Testis (tissue), 3 donors: ENCODE measurements around the gene KCP. TPM values are rescaled to one million over a fixed set of nuclear protein-coding genes. Genes with fewer than 3 reads are reported as not detected.

ENCODE experiments used
- DNase-seq: peaks from one replicate; pipeline ENCODE4 v3.0.0-alpha.2; 2019
- H3K27ac ChIP-seq, 2 donors: fragments of 200-600 bp; sonication (generic); one replicate each; pipeline ENCODE4 v1.5.1; 2019
- H3K27me3 ChIP-seq: fragments of 200-600 bp; sonication (generic); one replicate; pipeline ENCODE4 v1.5.1; 2019
- H3K36me3 ChIP-seq: fragments of 200-600 bp; sonication (generic); one replicate; pipeline ENCODE4 v1.5.1; 2017; ENCODE audit warnings: low read depth; ENCODE audit errors: missing control alignments
- H3K4me1 ChIP-seq: fragments of 200-600 bp; sonication (generic); one replicate; pipeline ENCODE4 v1.5.1; 2019
- H3K4me3 ChIP-seq, 2 donors: fragments of 200-600 bp; sonication (generic); one replicate each; pipeline ENCODE4 v1.5.1; 2017 to 2019
- H3K9me3 ChIP-seq: fragments of 200-600 bp; sonication (generic); one replicate; pipeline ENCODE4 v1.5.1; 2017
- CTCF ChIP-seq, 3 experiments: fragments of 450-650 bp in 2 of 3; fragments of 200-600 bp in 1 of 3; sonication (generic) in 1 of 3; IDR thresholded peaks; one replicate each; pipeline ENCODE4 v1.5.1; 2016 to 2019; ENCODE audit warnings: antibody characterized with exemption in 3 of 3, mild to moderate bottlenecking in 2 of 3, moderate library complexity in 1 of 3
- POLR2A ChIP-seq: fragments of 450-650 bp; IDR thresholded peaks from one replicate; pipeline ENCODE4 v1.6.1; 2017; ENCODE audit warnings: antibody characterized with exemption, mild to moderate bottlenecking, moderate library complexity
- WGBS, 2 donors: methylation state at CpG; one replicate each; pipeline ENCODE4 v1.1.5; 2018; 5-methylcytosine and 5-hydroxymethylcytosine counted together
- intact Hi-C: fragments of 100-400 bp; cut with DNase I; formaldehyde crosslinking; loops from one replicate; pipeline ENCODE4 v1.15.1; 2023; ENCODE audit warnings: low total_unique reads
- polyA plus RNA-seq: library from polyadenylated mRNA; stranded (reverse); fragments of 350-450 nt; fragmentation: Illumina TruSeq; extraction: RNeasy Lipid Tissue Mini Kit (QIAGEN cat#74804); gene quantifications from one replicate; pipeline ENCODE4 v1.2.3, GENCODE V29; 2014; ENCODE audit warnings: low read depth, low replicate concordance; ENCODE audit not compliant: insufficient read depth
- total RNA-seq, 2 donors: library from RNA; depleted of rRNA; stranded (reverse); fragments of >200 nt; gene quantifications; one replicate each; pipeline ENCODE4 v1.2.3, GENCODE V29; 2016

The KCP gene
- total and polyA plus RNA-seq, 3 donors from 2014 or later: 0.68 to 1.4 (median 1.2) TPM

- Histone ChIP-seq H3K4me1 (peaks cover 15% of the 10 kb centered on the region), H3K9me3 (no peaks in the 10 kb centered on the region), H3K27ac (no peak overlapping the region), H3K4me3 (no peak overlapping the region), H3K36me3 (no peaks in the 10 kb centered on the region), H3K27me3 (no peaks in the 10 kb centered on the region)
- DNase-seq: no peak
- TF ChIP-seq POLR2A (no peak), CTCF (IDR thresholded peaks at IDR 0.05) (no peak)
- 88 to 89% methylated on average over 6 to 17 of the region's 17 CpGs for WGBS, 2 donors
- intact Hi-C loops: no loop called here
These were observed 54.3 kb downstream of the KCP start for GRCh38 chr7:128856001-128856718.

GRCh38 chr7:128855559-128855958 is 55.0 kb downstream of the KCP start:
- intact Hi-C loops: no loop called here
- Histone ChIP-seq H3K4me3 (no peak overlapping the region), H3K27ac (no peak overlapping the region), H3K9me3 (no peaks in the 10 kb centered on the region), H3K36me3 (no peaks in the 10 kb centered on the region), H3K4me1 (peaks cover 15% of the 10 kb centered on the region), H3K27me3 (no peaks in the 10 kb centered on the region)
- 83 to 93% methylated on average over 3 of the region's 3 CpGs for WGBS, 2 donors
- no peak for DNase-seq
- TF ChIP-seq POLR2A (no peak), CTCF (IDR thresholded peaks at IDR 0.05) (no peak)

- H3K36me3 ChIP-seq: no peaks in the 10 kb centered on the region
- intact Hi-C loops: no loop called here
- DNase-seq: no peak
- H3K27ac ChIP-seq: no peak overlapping the region
- TF ChIP-seq POLR2A (no peak), CTCF (IDR thresholded peaks at IDR 0.05) (no peak)
- no peaks in the 10 kb centered on the region for H3K27me3 ChIP-seq
- H3K9me3 ChIP-seq: no peaks in the 10 kb centered on the region
- H3K4me3 ChIP-seq: no peak overlapping the region
- 91 to 94% methylated on average over 18 to 21 of the region's 21 CpGs for WGBS, 2 donors
- H3K4me1 ChIP-seq: peaks cover 10% of the 10 kb centered on the region
These were observed 56.1 kb downstream of the KCP start for GRCh38 chr7:128854396-128854795.

- 90 to 97% methylated on average over 2 to 23 of the region's 23 CpGs for WGBS, 2 donors
- no peak overlapping the region for H3K4me3 ChIP-seq
- no peak for DNase-seq
- H3K9me3 ChIP-seq: no peaks in the 10 kb centered on the region
- peaks cover 4% of the 10 kb centered on the region for H3K4me1 ChIP-seq
- H3K36me3 ChIP-seq: no peaks in the 10 kb centered on the region
- TF ChIP-seq POLR2A: no peak
- no peak for TF ChIP-seq CTCF (IDR thresholded peaks at IDR 0.05)
- no peaks in the 10 kb centered on the region for H3K27me3 ChIP-seq
- no peak overlapping the region for H3K27ac ChIP-seq
- intact Hi-C loops: no loop called here
These were observed 56.7 kb downstream of the KCP start for GRCh38 chr7:128853799-128854198.
